Measurements from ENCODE around the gene KLHDC7B.
A peak's percentile ranks its signal among the peaks of the same experiment; 100 is the strongest.

Gene KLHDC7B

GRCh38 chr22:50508897-50509296 is 36.8 kb upstream of the KLHDC7B start:
- H3K4me3 ChIP-seq (ENCODE audit: low read depth, low read length): peak overlapping the region; percentile 74
- DNase-seq (ENCODE audit: low read depth): no peak
- TF ChIP-seq, protein P1, sequence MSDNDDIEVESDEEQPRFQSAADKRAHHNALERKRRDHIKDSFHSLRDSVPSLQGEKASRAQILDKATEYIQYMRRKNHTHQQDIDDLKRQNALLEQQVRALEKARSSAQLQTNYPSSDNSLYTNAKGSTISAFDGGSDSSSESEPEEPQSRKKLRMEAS (IDR thresholded peaks at IDR 0.05; ENCODE audit: low read depth, low read length): no peak
- TF ChIP-seq POLR2A (IDR thresholded peaks at IDR 0.05; ENCODE audit: extremely low read depth, insufficient read length): no peak
- TF ChIP-seq MYC (IDR thresholded peaks at IDR 0.05; ENCODE audit: low read depth, low read length): no peak
- TF ChIP-seq, protein P2, sequence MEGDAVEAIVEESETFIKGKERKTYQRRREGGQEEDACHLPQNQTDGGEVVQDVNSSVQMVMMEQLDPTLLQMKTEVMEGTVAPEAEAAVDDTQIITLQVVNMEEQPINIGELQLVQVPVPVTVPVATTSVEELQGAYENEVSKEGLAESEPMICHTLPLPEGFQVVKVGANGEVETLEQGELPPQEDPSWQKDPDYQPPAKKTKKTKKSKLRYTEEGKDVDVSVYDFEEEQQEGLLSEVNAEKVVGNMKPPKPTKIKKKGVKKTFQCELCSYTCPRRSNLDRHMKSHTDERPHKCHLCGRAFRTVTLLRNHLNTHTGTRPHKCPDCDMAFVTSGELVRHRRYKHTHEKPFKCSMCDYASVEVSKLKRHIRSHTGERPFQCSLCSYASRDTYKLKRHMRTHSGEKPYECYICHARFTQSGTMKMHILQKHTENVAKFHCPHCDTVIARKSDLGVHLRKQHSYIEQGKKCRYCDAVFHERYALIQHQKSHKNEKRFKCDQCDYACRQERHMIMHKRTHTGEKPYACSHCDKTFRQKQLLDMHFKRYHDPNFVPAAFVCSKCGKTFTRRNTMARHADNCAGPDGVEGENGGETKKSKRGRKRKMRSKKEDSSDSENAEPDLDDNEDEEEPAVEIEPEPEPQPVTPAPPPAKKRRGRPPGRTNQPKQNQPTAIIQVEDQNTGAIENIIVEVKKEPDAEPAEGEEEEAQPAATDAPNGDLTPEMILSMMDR (IDR thresholded peaks at IDR 0.05; ENCODE audit: low read depth, low read length): no peak

- no peak overlapping the region for H3K4me3 ChIP-seq (ENCODE audit: low read depth, low read length)
- TF ChIP-seq, protein P2 (IDR thresholded peaks at IDR 0.05; ENCODE audit: low read depth, low read length): no peak
- TF ChIP-seq, protein P1 (IDR thresholded peaks at IDR 0.05; ENCODE audit: low read depth, low read length): no peak
- TF ChIP-seq POLR2A (IDR thresholded peaks at IDR 0.05; ENCODE audit: extremely low read depth, insufficient read length) (no peak), MYC (IDR thresholded peaks at IDR 0.05; ENCODE audit: low read depth, low read length) (no peak)
- no peak for DNase-seq (ENCODE audit: low read depth)
Measured at GRCh38 chr22:50513175-50513574, 32.5 kb upstream of the KLHDC7B start.

DNA sequence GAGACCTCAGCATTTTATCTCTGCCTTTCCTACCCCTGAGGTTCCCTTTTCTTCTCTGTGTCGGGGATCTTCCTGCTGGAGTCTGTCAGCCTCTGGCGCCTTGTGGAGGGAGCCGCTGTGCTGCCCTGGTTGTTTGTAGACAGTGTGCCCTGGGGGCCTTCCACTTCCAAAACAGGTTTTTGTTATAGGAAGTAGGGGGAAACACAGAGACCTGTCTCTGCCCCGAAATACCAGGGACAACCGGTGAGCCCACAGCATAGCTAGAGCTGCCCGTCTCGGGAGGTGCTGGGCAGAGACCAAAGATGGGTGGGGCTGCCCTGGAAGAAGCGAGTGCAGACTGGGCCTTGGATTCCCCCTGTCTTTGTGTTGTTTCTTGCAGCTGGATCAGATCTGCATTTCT is 29.6 kb upstream of the KLHDC7B start:
- no peak for DNase-seq (ENCODE audit: low read depth)
- TF ChIP-seq, protein P1 (IDR thresholded peaks at IDR 0.05; ENCODE audit: low read depth, low read length): no peak
- TF ChIP-seq, protein P2 (IDR thresholded peaks at IDR 0.05; ENCODE audit: low read depth, low read length): no peak
- TF ChIP-seq MYC (IDR thresholded peaks at IDR 0.05; ENCODE audit: low read depth, low read length) (no peak), POLR2A (IDR thresholded peaks at IDR 0.05; ENCODE audit: extremely low read depth, insufficient read length) (no peak)
- H3K4me3 ChIP-seq (ENCODE audit: low read depth, low read length): no peak overlapping the region

GRCh38 chr22:50516891-50517290 is 28.8 kb upstream of the KLHDC7B start:
- DNase-seq (ENCODE audit: low read depth): no peak
- TF ChIP-seq, protein P1 (IDR thresholded peaks at IDR 0.05; ENCODE audit: low read depth, low read length): no peak
- TF ChIP-seq POLR2A (IDR thresholded peaks at IDR 0.05; ENCODE audit: extremely low read depth, insufficient read length) (no peak), MYC (IDR thresholded peaks at IDR 0.05; ENCODE audit: low read depth, low read length) (no peak)
- H3K4me3 ChIP-seq (ENCODE audit: low read depth, low read length): no peak overlapping the region

DNA sequence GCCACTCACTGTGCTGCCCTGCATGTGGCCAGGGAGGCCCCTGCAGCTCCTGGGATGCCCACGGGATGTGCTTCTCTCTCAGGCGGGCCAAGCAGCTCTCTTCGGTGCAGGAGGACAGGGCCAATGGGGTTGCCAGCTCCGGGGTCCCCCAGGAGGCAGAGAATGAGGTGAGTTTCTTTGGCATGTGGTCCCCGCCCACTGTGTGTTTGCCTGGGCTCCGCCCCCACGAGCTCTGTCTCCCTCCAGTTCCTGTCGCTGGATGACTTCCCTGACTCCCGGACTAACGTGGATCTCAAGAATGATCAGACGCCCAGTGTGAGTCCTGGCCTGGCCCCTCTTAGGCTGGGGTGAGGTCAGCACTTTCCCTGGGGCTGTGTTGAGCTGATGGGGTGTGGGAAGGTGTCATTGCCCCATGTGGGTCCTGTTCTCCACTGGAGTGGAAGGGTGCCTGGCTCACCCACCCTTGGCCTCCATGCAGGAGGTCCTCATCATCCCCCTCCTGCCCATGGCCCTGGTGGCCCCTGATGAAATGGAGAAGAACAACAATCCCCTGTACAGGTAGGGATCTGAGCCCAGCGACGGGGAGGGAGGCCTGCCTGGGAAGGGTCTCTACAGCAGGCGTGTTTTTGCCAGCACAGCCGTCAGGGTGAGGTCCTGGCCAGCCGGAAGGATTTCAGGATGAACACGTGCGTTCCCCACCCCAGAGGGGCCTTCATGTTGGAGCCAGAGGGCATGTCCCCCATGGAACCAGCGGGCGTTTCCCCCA is 28.0 kb upstream of the KLHDC7B start:
- TF ChIP-seq POLR2A (IDR thresholded peaks at IDR 0.05; ENCODE audit: extremely low read depth, insufficient read length) (no peak), MYC (IDR thresholded peaks at IDR 0.05; ENCODE audit: low read depth, low read length) (no peak)
- TF ChIP-seq, protein P1 (IDR thresholded peaks at IDR 0.05; ENCODE audit: low read depth, low read length): no peak
- TF ChIP-seq, protein P2 (IDR thresholded peaks at IDR 0.05; ENCODE audit: low read depth, low read length): no peak
- no peak overlapping the region for H3K4me3 ChIP-seq (ENCODE audit: low read depth, low read length)
- DNase-seq (ENCODE audit: low read depth): no peak

- no peak for DNase-seq (ENCODE audit: low read depth)
- TF ChIP-seq, protein P2 (IDR thresholded peaks at IDR 0.05; ENCODE audit: low read depth, low read length): no peak
- TF ChIP-seq, protein P1 (IDR thresholded peaks at IDR 0.05; ENCODE audit: low read depth, low read length): no peak
- TF ChIP-seq MYC (IDR thresholded peaks at IDR 0.05; ENCODE audit: low read depth, low read length) (no peak), POLR2A (IDR thresholded peaks at IDR 0.05; ENCODE audit: extremely low read depth, insufficient read length) (no peak)
- no peak overlapping the region for H3K4me3 ChIP-seq (ENCODE audit: low read depth, low read length)
Measured at GRCh38 chr22:50518606-50519005, 27.1 kb upstream of the KLHDC7B start.

Data from NB4 (cell line).